Panc1 (cell line): Measurements from ENCODE around the gene TWF2.

Experiments
- POLR2AphosphoS5 ChIP-seq: IDR thresholded peaks from 2 replicates; pipeline ENCODE4 v1.6.1; 2012; ENCODE audit warnings: mild to moderate bottlenecking, low read depth, low read length, moderate library complexity
- TCF7L2 ChIP-seq: IDR thresholded peaks from 2 replicates; pipeline ENCODE4 v1.6.1; 2011; ENCODE audit warnings: mild to moderate bottlenecking, low read depth, low read length, inconsistent platforms
- TF ChIP-seq, protein P1 (sequence below): fragments of 450-650 bp; IDR thresholded peaks from 2 replicates; pipeline ENCODE4 v1.5.1; 2017; ENCODE audit warnings: mild to moderate bottlenecking
- TF ChIP-seq, protein P2 (sequence below), 2 experiments: IDR thresholded peaks; 2 replicates each; pipeline ENCODE4 v1.6.1; 2011 to 2012; ENCODE audit warnings: low read depth in 2 of 2, control low read depth in 1 of 2, low read length in 1 of 2, mild to moderate bottlenecking in 1 of 2, moderate library complexity in 1 of 2; ENCODE audit not compliant: insufficient read depth in 1 of 2

- TF ChIP-seq TCF7L2 (no peak), POLR2AphosphoS5 (no peak; the same call in 1 of the 2 replicates)
- TF ChIP-seq, protein P1, sequence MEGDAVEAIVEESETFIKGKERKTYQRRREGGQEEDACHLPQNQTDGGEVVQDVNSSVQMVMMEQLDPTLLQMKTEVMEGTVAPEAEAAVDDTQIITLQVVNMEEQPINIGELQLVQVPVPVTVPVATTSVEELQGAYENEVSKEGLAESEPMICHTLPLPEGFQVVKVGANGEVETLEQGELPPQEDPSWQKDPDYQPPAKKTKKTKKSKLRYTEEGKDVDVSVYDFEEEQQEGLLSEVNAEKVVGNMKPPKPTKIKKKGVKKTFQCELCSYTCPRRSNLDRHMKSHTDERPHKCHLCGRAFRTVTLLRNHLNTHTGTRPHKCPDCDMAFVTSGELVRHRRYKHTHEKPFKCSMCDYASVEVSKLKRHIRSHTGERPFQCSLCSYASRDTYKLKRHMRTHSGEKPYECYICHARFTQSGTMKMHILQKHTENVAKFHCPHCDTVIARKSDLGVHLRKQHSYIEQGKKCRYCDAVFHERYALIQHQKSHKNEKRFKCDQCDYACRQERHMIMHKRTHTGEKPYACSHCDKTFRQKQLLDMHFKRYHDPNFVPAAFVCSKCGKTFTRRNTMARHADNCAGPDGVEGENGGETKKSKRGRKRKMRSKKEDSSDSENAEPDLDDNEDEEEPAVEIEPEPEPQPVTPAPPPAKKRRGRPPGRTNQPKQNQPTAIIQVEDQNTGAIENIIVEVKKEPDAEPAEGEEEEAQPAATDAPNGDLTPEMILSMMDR, result no peak; the same call in 1 of the 2 replicates
- TF ChIP-seq, protein P2, sequence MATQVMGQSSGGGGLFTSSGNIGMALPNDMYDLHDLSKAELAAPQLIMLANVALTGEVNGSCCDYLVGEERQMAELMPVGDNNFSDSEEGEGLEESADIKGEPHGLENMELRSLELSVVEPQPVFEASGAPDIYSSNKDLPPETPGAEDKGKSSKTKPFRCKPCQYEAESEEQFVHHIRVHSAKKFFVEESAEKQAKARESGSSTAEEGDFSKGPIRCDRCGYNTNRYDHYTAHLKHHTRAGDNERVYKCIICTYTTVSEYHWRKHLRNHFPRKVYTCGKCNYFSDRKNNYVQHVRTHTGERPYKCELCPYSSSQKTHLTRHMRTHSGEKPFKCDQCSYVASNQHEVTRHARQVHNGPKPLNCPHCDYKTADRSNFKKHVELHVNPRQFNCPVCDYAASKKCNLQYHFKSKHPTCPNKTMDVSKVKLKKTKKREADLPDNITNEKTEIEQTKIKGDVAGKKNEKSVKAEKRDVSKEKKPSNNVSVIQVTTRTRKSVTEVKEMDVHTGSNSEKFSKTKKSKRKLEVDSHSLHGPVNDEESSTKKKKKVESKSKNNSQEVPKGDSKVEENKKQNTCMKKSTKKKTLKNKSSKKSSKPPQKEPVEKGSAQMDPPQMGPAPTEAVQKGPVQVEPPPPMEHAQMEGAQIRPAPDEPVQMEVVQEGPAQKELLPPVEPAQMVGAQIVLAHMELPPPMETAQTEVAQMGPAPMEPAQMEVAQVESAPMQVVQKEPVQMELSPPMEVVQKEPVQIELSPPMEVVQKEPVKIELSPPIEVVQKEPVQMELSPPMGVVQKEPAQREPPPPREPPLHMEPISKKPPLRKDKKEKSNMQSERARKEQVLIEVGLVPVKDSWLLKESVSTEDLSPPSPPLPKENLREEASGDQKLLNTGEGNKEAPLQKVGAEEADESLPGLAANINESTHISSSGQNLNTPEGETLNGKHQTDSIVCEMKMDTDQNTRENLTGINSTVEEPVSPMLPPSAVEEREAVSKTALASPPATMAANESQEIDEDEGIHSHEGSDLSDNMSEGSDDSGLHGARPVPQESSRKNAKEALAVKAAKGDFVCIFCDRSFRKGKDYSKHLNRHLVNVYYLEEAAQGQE (IDR thresholded peaks at IDR 0.05; ENCODE audit: insufficient read depth in 1 of 2, low read depth in 2 of 2, low read length in 1 of 2), result no peak
Measured at GRCh38 chr3:52277972-52278509, 39.1 kb upstream of the TWF2 start.
